GM18909 (cell line): ENCODE measurements around the gene GALNT10.
A peak's percentile ranks its signal among the peaks of the same experiment; 100 is the strongest.

Experiments
- ATAC-seq: cut with Tn5 transposase; IDR thresholded peaks from one replicate; pipeline ENCODE4 v1.9.1; 2021; ENCODE audit warnings: mild to moderate bottlenecking; ENCODE audit not compliant: unreplicated experiment, poor library complexity

The GALNT10 gene

GRCh38 chr5:154227090-154227489 is 36.6 kb downstream of the GALNT10 start:
- no peak for ATAC-seq

- ATAC-seq: peak; percentile 93
Measured at GRCh38 chr5:154228696-154229095, 38.2 kb downstream of the GALNT10 start.

- no peak for ATAC-seq
Measured at GRCh38 chr5:154230526-154230925, 40.0 kb downstream of the GALNT10 start.

- ATAC-seq: no peak
Measured at GRCh38 chr5:154234551-154234950, 44.0 kb downstream of the GALNT10 start.

GRCh38 chr5:154236011-154236410 is 45.5 kb downstream of the GALNT10 start:
- ATAC-seq: no peak

- no peak for ATAC-seq
Measured at GRCh38 chr5:154236536-154237375, 46.2 kb downstream of the GALNT10 start.

GRCh38 chr5:154237376-154237743 is 46.8 kb downstream of the GALNT10 start:
- no peak for ATAC-seq

GRCh38 chr5:154237946-154238345 is 47.4 kb downstream of the GALNT10 start:
- ATAC-seq: no peak

- ATAC-seq: peak; percentile 67
Measured at GRCh38 chr5:154238776-154239481, 48.4 kb downstream of the GALNT10 start.

- ATAC-seq: no peak
Measured at GRCh38 chr5:154240595-154240994, 50.1 kb downstream of the GALNT10 start.

- no peak for ATAC-seq
Measured at GRCh38 chr5:154241021-154241420, 50.5 kb downstream of the GALNT10 start.

- ATAC-seq: no peak
Measured at GRCh38 chr5:154242442-154242841, 51.9 kb downstream of the GALNT10 start.

GRCh38 chr5:154242964-154243376 is 52.4 kb downstream of the GALNT10 start:
- peak; percentile 63 for ATAC-seq

- ATAC-seq: no peak
Measured at GRCh38 chr5:154243736-154244135, 53.2 kb downstream of the GALNT10 start.

GRCh38 chr5:154244476-154244875 is 53.9 kb downstream of the GALNT10 start:
- ATAC-seq: no peak

GRCh38 chr5:154248691-154249090 is 58.2 kb downstream of the GALNT10 start:
- no peak for ATAC-seq

- ATAC-seq: no peak
Measured at GRCh38 chr5:154249826-154250225, 59.3 kb downstream of the GALNT10 start.

GRCh38 chr5:154251529-154251928 is 61.0 kb downstream of the GALNT10 start:
- no peak for ATAC-seq

- no peak for ATAC-seq
Measured at GRCh38 chr5:154253807-154254206, 63.3 kb downstream of the GALNT10 start.

- ATAC-seq: no peak
Measured at GRCh38 chr5:154254896-154255295, 64.4 kb downstream of the GALNT10 start.

GRCh38 chr5:154257046-154257445 is 66.5 kb downstream of the GALNT10 start:
- ATAC-seq: no peak
